Motor neuron (in vitro differentiated cells): Measurements from ENCODE around the gene VEGFD. TPM values are rescaled to one million over a fixed set of nuclear protein-coding genes. Genes with fewer than 3 reads are reported as not detected.

Experiments used
- ATAC-seq, 8 experiments: fragments of 200-7000 bp; cut with Tn5 transposase; replicated peaks in 6 of 8; 2 replicates each; pipeline ENCODE4 v1.8.0; 2021; ENCODE audit warnings: mild to moderate bottlenecking in 8 of 8, moderate library complexity in 8 of 8
- H3K27ac ChIP-seq, 2 donors: fragments of 250-450 bp; sonication (Bioruptor Pico); 2 replicates each; pipeline ENCODE4 v1.9.0; 2021; ENCODE audit warnings: antibody characterized with exemption in 2 of 2, mild to moderate bottlenecking in 2 of 2, moderate library complexity in 1 of 2
- H3K4me1 ChIP-seq, 2 donors: fragments of 250-450 bp; sonication (Bioruptor Pico); replicated peaks in 1 of 2; 2 replicates each; pipeline ENCODE4 v1.6.1; 2021; ENCODE audit warnings: antibody characterized with exemption in 2 of 2, mild to moderate bottlenecking in 2 of 2, moderate library complexity in 1 of 2
- H3K4me3 ChIP-seq, 5 donors: fragments of 250-450 bp; sonication (Bioruptor Pico); 2 replicates each; pipeline ENCODE4 v1.9.0; 2021; ENCODE audit warnings: antibody characterized with exemption in 5 of 5, mild to moderate bottlenecking in 5 of 5, moderate library complexity in 4 of 5
- WGBS, 10 experiments: fragments of 450-650 bp; shearing (Covaris generic); methylation state at CpG; one replicate each; pipeline ENCODE4 v1.0.0; 2022; 5-methylcytosine and 5-hydroxymethylcytosine counted together
- in situ Hi-C, 9 experiments: fragments of 400-800 bp; cut with MboI; loops; one replicate each; pipeline ENCODE4 v1.15.0; 2021; ENCODE audit warnings: low sequenced_read_pairs in 9 of 9, low pct_unique_long_range_greater_than_20kb in 2 of 9; ENCODE audit not compliant: unreplicated experiment in 9 of 9
- total RNA-seq, 8 experiments: library from RNA; unstranded; fragments of 300-600 nt; gene quantifications; 2 replicates each; pipeline versions ENCODE4 v1.2.3 to v1.2.4, GENCODE V29; 2022

The VEGFD gene, protein sequence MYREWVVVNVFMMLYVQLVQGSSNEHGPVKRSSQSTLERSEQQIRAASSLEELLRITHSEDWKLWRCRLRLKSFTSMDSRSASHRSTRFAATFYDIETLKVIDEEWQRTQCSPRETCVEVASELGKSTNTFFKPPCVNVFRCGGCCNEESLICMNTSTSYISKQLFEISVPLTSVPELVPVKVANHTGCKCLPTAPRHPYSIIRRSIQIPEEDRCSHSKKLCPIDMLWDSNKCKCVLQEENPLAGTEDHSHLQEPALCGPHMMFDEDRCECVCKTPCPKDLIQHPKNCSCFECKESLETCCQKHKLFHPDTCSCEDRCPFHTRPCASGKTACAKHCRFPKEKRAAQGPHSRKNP
- under 1 TPM in 7 of 8 experiments, not detected in 1; 0.05 to 0.41 (median 0.19) TPM for total RNA-seq

GRCh38 chrX:15384304-15384703, at the start of gene VEGFD:
Gene VEGFD, minus strand, starts transcription at chrX:15384413. Its CDS starts 467 bp downstream, at chrX:15383946.
- in situ Hi-C loops, result no loop called here
- ATAC-seq, result no peak

DNA sequence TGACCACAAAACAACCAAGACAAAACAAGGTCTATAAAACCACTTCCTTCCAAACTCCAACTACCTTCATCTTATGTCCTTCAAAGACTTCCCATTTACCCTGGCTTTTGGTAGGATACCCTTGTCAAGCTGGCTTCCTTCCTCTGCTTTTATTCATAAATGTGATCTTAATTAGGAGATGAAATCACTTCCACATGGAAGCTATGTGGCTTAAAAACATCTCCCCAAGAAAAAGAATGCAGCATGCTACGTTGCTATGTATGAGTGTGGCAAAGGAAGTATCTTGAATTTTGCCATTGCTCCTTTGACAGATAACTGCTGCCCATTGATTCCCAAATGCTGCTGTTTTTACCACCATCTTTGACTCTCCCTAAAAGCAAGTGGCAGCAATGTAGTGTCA, 46.4 kb upstream of the VEGFD start:
- Histone ChIP-seq H3K4me3 (no peak overlapping the region), H3K27ac (no peak overlapping the region), H3K4me1 (no peaks in the 10 kb centered on the region)
- ATAC-seq, result no peak
- in situ Hi-C loops, result no loop called here
- 30 to 71% (median 69%) methylated on average over 1 of the region's 1 CpG; no CpG with 5 or more reads in 7 of the 10 experiments for WGBS, 10 experiments

More at GRCh38 chrX:15384304-15384703, at the start of gene VEGFD:
- WGBS, 10 experiments, result 20 to 62% (median 38%) methylated on average over 1 to 2 of the region's 2 CpGs; no CpG with 5 or more reads in 6 of the 10 experiments
- H3K27ac ChIP-seq, result no peak within 1 kb of the TSS
- no peak within 1 kb of the TSS for H3K4me3 ChIP-seq
- H3K4me1 ChIP-seq, result no peaks in the 10 kb centered on the region

GRCh38 chrX:15430076-15430475, 45.9 kb upstream of the VEGFD start:
- H3K27ac ChIP-seq, result no peak overlapping the region
- in situ Hi-C loops, result no loop called here
- 31 to 100% (median 93%) methylated on average over 1 to 2 of the region's 2 CpGs; no CpG with 5 or more reads in 2 of the 10 experiments for WGBS, 10 experiments
- no peak for ATAC-seq
- H3K4me3 ChIP-seq, result no peak overlapping the region
- H3K4me1 ChIP-seq, result no peaks in the 10 kb centered on the region

DNA sequence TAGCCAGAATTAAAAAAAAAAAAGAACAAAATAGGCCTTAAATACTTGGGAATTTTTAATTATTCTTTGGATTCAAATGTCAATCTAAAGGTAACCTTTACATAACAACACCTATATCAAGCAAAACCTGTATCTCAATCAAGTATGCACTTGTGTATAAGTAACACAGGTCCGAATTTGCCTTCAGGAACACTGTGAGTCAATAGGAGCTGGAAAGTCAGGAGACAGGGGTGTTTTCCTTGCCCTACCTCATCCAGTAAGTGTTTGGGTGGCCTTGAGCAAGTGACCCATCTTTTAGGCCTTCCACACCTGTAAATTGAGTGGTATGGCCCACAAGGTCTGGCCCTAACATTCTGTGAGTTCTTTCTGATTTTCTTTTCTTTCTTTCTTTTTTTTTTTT, 40.8 kb upstream of the VEGFD start:
- H3K4me3 ChIP-seq, result no peak overlapping the region
- in situ Hi-C loops, result no loop called here
- no peak overlapping the region for H3K27ac ChIP-seq
- no CpG with 5 or more reads among the region's 1 CpG for WGBS, 10 experiments
- no peak for ATAC-seq
- H3K4me1 ChIP-seq, result no peaks in the 10 kb centered on the region

DNA sequence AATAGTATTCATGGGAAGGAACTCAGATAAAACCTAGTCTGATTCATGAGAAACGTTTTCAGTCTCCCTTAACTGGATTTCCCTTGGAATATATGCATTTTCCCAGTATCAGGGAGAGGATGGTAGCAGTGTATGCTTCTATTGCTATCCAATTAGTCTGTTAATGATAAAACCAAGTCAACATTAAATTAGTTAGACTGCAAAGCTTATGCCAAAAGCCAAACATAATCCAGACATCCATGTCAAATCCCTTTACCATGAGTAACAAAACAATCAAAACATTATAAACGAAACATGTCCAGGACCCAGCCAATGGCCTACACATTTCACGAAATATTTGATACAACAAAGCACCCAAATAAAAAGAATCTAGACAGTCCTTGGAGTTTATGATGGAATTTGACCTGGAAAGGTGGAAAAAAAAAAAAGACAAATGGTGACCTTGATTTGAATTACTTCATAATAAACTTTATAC, 34.5 kb upstream of the VEGFD start:
- in situ Hi-C loops, result no loop called here
- Histone ChIP-seq H3K27ac (no peak overlapping the region), H3K4me3 (no peak overlapping the region), H3K4me1 (no peaks in the 10 kb centered on the region)
- WGBS, 10 experiments, result 0 to 100% (median 89%) methylated on average over 1 to 3 of the region's 3 CpGs; no CpG with 5 or more reads in 2 of the 10 experiments
- ATAC-seq, result no peak

DNA sequence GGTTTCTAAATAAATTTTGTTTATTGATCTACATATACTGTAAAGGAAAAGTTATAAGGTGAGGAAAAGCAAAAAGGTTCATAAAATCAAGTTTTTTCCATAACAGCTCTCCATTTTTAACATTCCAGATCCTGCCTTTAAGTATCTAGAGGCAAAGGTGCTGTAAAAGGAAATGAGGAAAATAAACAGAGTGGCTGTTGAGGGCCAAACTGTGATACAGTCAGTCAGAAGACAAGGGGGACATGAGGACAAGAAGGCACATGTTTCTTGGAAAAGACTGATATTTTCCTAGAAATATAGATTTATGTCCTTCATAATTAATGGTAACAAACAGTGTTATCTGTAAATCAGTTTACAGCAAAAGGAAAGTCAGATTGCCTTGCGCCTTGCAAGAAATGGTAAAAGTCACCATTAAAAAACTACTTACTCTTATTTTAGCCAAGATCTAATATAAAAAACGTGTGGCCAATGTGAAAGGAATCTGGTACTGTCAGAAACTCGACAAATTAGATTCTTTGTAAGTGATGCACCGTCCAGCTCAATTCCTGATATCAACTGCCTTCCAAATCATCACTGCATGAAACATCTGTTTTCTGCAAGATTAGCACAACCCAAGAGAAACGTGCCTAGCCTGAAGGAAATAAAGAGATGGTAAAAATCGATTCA, 34.0 kb upstream of the VEGFD start:
- Histone ChIP-seq H3K27ac (no peak overlapping the region), H3K4me3 (no peak overlapping the region), H3K4me1 (peaks cover 0 to 2% of the 10 kb centered on the region in 2 donors)
- WGBS, 10 experiments, result 0 to 100% (median 83%) methylated on average over 1 to 4 of the region's 6 CpGs; no CpG with 5 or more reads in 2 of the 10 experiments
- in situ Hi-C loops, result no loop called here
- no peak for ATAC-seq

GRCh38 chrX:15416133-15416993, 32.1 kb upstream of the VEGFD start:
- peak in 3 of 8 experiments; percentile 44 to 77 (median 74) for ATAC-seq
- H3K27ac ChIP-seq, result no peak overlapping the region
- 10 to 100% (median 82%) methylated on average over 1 to 10 of the region's 10 CpGs; no CpG with 5 or more reads in 2 of the 10 experiments for WGBS, 10 experiments
- H3K4me3 ChIP-seq, result no peak overlapping the region
- in situ Hi-C loops, result no loop called here
- peaks cover 4 to 9% of the 10 kb centered on the region in 2 donors for H3K4me1 ChIP-seq

- in situ Hi-C loops, result no loop called here
- 0 to 21% methylated on average over 2 to 5 of the region's 6 CpGs; no CpG with 5 or more reads in 8 of the 10 experiments for WGBS, 10 experiments
- no peak for ATAC-seq
- peaks cover 4 to 9% of the 10 kb centered on the region in 2 donors for H3K4me1 ChIP-seq
- no peak overlapping the region for H3K27ac ChIP-seq
- no peak overlapping the region for H3K4me3 ChIP-seq
Observed at GRCh38 chrX:15413101-15413500, 28.9 kb upstream of the VEGFD start.

GRCh38 chrX:15410947-15411346, 26.7 kb upstream of the VEGFD start:
- no peak overlapping the region for H3K4me3 ChIP-seq
- 0 to 40% (median 20%) methylated on average over 1 to 2 of the region's 2 CpGs; no CpG with 5 or more reads in 4 of the 10 experiments for WGBS, 10 experiments
- ATAC-seq, result peak in 3 of 8 experiments; percentile 60 to 86 (median 77)
- H3K4me1 ChIP-seq, result peaks cover 4 to 9% of the 10 kb centered on the region in 2 donors
- in situ Hi-C loops, result no loop called here
- H3K27ac ChIP-seq, result no peak overlapping the region

DNA sequence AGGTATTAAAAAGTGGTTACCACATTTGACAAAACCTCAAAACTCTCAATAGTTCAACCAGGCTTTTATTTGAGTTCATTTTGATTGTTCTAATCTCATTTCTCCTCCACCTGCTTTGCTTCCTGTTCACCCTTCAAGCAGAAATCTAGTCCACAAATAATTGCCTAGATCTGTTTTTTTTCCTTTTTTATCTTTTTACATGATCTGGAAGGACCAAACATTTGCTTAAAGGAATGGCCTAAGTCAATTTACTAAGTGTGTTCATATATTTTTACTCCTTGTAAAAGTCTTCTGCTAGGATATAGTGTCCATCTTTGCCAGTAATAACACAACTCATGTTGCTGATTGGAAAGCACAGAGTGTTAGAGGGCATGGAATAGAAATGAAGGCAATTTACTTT, 26.2 kb upstream of the VEGFD start:
- Histone ChIP-seq H3K4me1 (peaks cover 4 to 9% of the 10 kb centered on the region in 2 donors), H3K27ac (no peak overlapping the region), H3K4me3 (no peak overlapping the region)
- no peak for ATAC-seq
- in situ Hi-C loops, result no loop called here

DNA sequence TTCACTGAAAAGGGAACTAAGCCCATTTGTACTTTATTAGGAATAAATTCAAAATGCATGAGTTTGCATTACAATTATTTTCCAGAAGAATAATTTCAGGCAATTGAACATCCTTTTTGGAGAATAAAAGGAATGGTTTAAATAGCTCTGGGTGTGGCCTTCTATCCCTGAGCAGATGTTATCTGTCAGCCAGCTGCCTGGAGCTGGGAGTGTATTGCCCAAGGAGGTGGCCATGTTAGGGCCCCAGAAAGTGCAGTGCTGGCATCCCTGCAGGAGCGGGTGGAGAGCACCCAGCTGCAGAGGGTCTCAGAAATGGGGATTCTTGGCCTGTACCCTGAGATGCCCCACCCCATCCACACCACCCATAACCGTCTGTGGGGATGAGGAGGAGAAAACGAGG, 21.6 kb upstream of the VEGFD start:
- Histone ChIP-seq H3K27ac (no peak overlapping the region), H3K4me1 (no peaks in the 10 kb centered on the region), H3K4me3 (no peak overlapping the region)
- WGBS, 10 experiments, result 100% methylated on average over 1 of the region's 3 CpGs; no CpG with 5 or more reads in 9 of the 10 experiments
- ATAC-seq, result peak in 3 of 8 experiments; percentile 42 to 70 (median 56)
- in situ Hi-C loops, result no loop called here

DNA sequence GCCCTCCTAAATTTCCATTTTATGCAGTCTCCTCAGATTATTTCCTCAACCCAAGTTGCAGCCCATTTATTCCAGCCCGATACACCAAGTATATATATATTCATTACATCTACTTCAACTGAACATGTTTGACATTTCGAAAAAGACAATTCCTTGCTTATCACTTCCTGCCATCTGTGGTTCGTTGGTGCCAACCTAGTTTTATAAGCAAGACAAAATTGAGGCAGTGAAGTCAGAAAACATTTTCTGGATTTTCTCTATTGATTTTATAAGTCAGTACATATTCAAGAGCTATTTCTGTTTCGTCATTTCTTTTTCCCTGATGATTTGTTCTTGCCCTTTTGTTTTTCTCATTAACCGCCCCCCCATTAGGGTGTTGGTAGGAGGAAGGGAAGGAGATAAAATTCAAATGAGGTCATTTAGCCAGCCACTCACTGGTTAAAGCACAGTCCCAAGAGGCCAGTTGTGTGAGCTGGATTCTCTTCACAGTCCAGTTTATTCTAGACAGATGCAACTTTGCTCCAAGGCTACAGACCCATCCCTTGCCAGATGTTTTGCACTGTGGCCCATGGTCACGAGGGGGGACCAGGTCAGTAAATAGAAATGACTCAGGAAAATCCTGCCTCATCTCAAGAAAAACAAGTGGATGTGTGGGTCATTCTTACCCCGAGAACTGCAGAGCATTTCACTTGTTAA, 20.3 kb upstream of the VEGFD start:
- 6 to 95% (median 83%) methylated on average over 1 to 7 of the region's 7 CpGs; no CpG with 5 or more reads in 2 of the 10 experiments for WGBS, 10 experiments
- peak in 5 of 8 experiments; percentile 46 to 91 (median 74) for ATAC-seq
- in situ Hi-C loops, result no loop called here
- Histone ChIP-seq H3K27ac (no peak overlapping the region), H3K4me3 (no peak overlapping the region), H3K4me1 (no peaks in the 10 kb centered on the region)
